SJCRH30 (cell line): Measurements from ENCODE around the gene EXOG. TPM values are rescaled to one million over a fixed set of nuclear protein-coding genes. Genes with fewer than 3 reads are reported as not detected.
A peak's percentile ranks its signal among the peaks of the same experiment; 100 is the strongest.

Experiments
- DNase-seq, 2 experiments: peaks; one replicate each; pipeline ENCODE4 v3.0.0-alpha.2; 2015 to 2020
- H3K27ac ChIP-seq: fragments of 250-450 bp; sonication (Bioruptor Pico); 2 replicates; pipeline ENCODE4 v1.5.1; 2020; ENCODE audit warnings: mild to moderate bottlenecking, moderate library complexity
- H3K27me3 ChIP-seq: fragments of 250-450 bp; sonication (Bioruptor Pico); 2 replicates; pipeline ENCODE4 v1.5.1; 2020; ENCODE audit warnings: mild to moderate bottlenecking, moderate library complexity
- H3K36me3 ChIP-seq: fragments of 250-450 bp; sonication (Bioruptor Pico); 2 replicates; pipeline ENCODE4 v1.5.1; 2020; ENCODE audit warnings: mild to moderate bottlenecking, moderate library complexity
- H3K4me1 ChIP-seq: fragments of 250-450 bp; sonication (Bioruptor Pico); 2 replicates; pipeline ENCODE4 v1.5.1; 2020; ENCODE audit warnings: mild to moderate bottlenecking, moderate library complexity
- H3K4me3 ChIP-seq: fragments of 250-450 bp; sonication (Bioruptor Pico); 2 replicates; pipeline ENCODE4 v1.5.1; 2020; ENCODE audit warnings: mild to moderate bottlenecking, moderate library complexity
- H3K9me3 ChIP-seq: fragments of 250-450 bp; sonication (Bioruptor Pico); replicated peaks from 2 replicates; pipeline ENCODE4 v1.5.1; 2020; ENCODE audit warnings: mild to moderate bottlenecking, moderate library complexity
- total RNA-seq: library from RNA; depleted of rRNA; stranded (reverse); fragments of >200 nt; shearing (Covaris generic); gene quantifications from 2 replicates; pipeline ENCODE4 v1.2.3, GENCODE V29; 2014

Gene EXOG
- total RNA-seq, 1 experiment from 2014 or later: 7.7 TPM

DNA sequence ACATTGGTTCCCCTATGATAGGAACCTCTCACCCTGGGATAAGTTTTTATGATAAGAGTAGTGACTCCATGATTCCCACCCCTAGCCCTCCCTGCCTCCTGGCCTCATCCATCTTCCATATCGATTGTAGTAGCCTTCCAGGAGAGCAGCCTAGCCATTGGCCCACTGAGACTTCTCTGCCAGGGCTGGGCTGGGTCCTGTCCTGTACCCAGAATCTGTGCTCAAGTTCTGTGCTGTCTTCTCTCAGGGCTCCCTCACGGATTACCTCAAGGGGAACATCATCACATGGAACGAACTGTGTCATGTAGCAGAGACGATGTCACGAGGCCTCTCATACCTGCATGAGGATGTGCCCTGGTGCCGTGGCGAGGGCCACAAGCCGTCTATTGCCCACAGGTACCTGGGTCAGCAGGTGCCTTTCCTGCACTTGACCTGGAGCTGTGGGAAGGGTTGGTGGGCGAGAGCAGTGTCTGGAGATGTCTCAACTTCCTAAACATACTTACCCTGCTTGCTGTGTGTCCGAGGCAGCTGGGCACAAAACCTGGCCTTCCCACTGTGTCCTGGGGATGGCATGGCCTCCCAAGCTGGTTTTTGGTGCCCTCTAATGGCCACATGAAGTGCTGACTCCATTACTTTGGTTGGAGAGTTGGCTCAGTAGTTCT, 16.6 kb upstream of the EXOG start:
- DNase-seq: peak; percentile 25 to 66
- H3K9me3 ChIP-seq: no peaks in the 10 kb centered on the region
- no peaks in the 10 kb centered on the region; the same call in 1 of the 2 replicates for H3K36me3 ChIP-seq
- no peak overlapping the region for H3K27ac ChIP-seq
- no peaks in the 10 kb centered on the region for H3K27me3 ChIP-seq
- no peaks in the 10 kb centered on the region for H3K4me1 ChIP-seq
- H3K4me3 ChIP-seq: no peak overlapping the region

DNA sequence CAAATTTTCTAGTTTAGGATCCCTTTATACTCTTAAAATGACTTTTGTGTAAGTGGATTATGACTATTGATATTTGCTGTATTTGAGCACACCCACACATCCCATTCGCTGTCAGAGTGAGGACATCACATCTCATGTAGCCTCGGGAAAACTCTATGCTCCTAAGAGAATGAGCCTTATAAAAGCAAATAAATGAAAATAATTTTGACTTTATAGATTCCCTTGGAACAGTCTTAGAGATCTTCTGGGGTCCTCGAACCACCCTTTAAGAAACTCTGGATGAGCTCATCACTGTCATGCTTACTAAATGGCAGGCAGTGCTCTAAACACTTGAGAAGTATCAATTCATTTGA, 16.1 kb upstream of the EXOG start:
- DNase-seq: no peak

DNA sequence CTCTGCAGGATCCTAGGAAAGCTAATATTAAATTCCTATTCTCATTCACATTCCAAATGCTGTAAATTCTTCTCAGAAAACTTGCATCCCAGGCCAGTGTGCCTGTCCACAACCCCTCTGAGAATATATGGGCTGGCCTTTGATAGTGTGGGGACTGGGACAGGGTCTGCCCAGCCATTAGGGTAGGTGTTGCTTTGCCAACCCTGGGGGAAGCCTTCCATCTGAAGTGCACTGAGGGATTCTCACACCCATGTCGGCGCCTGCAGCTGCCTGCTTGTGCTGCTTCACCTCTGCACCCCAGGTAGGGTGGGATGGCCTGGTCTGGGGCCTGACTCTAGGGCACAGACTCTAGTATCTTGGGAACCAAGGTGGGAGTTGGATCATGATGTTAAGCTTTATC, 15.2 kb upstream of the EXOG start:
- H3K36me3 ChIP-seq: no peaks in the 10 kb centered on the region; the same call in 1 of the 2 replicates
- no peak for DNase-seq
- no peaks in the 10 kb centered on the region for H3K4me1 ChIP-seq
- no peak overlapping the region for H3K4me3 ChIP-seq
- no peaks in the 10 kb centered on the region for H3K27me3 ChIP-seq
- H3K27ac ChIP-seq: no peak overlapping the region
- H3K9me3 ChIP-seq: no peaks in the 10 kb centered on the region

More for the DNA sequence above, 16.1 kb upstream of the EXOG start:
- no peaks in the 10 kb centered on the region for H3K4me1 ChIP-seq
- no peaks in the 10 kb centered on the region for H3K9me3 ChIP-seq
- H3K27ac ChIP-seq: no peak overlapping the region
- H3K4me3 ChIP-seq: no peak overlapping the region
- no peaks in the 10 kb centered on the region for H3K27me3 ChIP-seq
- no peaks in the 10 kb centered on the region; the same call in 1 of the 2 replicates for H3K36me3 ChIP-seq

DNA sequence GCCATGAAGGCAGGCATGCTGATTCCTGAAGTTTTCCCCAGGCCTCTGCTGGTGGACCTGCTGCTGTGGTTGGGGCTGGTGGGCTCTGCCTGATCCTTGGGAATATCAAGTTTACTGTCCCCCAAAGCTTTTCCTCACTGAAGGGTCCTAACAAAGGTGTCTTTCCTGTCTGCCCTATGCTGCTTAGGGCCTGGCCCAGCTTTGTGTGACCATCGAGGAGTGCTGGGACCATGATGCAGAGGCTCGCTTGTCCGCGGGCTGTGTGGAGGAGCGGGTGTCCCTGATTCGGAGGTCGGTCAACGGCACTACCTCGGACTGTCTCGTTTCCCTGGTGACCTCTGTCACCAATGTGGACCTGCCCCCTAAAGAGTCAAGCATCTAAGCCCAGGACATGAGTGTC, 13.2 kb upstream of the EXOG start:
- H3K4me1 ChIP-seq: no peaks in the 10 kb centered on the region
- H3K4me3 ChIP-seq: no peak overlapping the region
- no peaks in the 10 kb centered on the region; the same call in 1 of the 2 replicates for H3K36me3 ChIP-seq
- DNase-seq: no peak
- no peak overlapping the region for H3K27ac ChIP-seq
- no peaks in the 10 kb centered on the region for H3K9me3 ChIP-seq
- no peaks in the 10 kb centered on the region for H3K27me3 ChIP-seq

DNA sequence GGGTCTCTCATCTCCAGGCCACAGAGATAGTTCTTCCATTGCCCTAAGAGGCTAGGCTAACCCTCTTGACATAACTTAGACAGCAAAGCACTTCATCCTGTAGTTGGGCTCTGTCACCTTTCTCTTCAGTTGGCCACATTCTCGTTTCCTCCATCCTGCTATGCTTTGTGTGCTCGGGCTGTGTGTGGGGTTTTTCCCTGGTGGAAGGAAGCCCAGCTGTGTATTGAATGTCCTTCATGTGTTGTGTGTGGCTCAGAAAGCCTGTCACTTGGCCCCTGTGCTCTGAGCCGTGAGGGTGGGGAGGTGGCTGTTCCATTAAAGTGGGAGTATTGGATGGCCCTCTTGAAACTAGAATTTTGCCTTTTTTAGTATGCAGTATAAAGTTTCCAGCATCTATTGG, 8.8 kb upstream of the EXOG start:
- Histone ChIP-seq H3K36me3 (no peaks in the 10 kb centered on the region; the same call in 1 of the 2 replicates), H3K4me3 (no peak overlapping the region), H3K27me3 (no peaks in the 10 kb centered on the region), H3K27ac (no peak overlapping the region), H3K9me3 (no peaks in the 10 kb centered on the region), H3K4me1 (no peaks in the 10 kb centered on the region)
- no peak for DNase-seq

DNA sequence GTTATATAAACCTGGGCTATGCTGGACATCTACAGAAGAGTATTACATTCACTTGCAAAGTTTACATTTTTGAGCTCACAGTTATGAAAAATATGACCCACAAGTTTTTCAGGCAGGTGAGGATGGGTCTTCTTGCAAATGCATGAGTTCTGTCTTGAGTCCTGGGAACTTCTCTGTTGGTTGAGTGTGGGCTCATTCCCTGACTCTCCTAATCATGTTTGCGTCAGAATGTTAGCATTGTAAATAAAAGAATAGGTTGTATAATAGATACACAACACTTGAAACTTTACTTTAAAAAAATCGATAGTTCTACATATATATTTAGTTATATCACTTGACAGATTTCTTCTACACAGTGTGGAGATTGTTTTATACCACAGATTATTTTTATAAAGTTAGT, 7.2 kb upstream of the EXOG start:
- no peak for DNase-seq
- Histone ChIP-seq H3K27me3 (no peaks in the 10 kb centered on the region), H3K36me3 (no peaks in the 10 kb centered on the region), H3K9me3 (no peaks in the 10 kb centered on the region), H3K27ac (no peak overlapping the region), H3K4me1 (no peaks in the 10 kb centered on the region), H3K4me3 (no peak overlapping the region)

DNA sequence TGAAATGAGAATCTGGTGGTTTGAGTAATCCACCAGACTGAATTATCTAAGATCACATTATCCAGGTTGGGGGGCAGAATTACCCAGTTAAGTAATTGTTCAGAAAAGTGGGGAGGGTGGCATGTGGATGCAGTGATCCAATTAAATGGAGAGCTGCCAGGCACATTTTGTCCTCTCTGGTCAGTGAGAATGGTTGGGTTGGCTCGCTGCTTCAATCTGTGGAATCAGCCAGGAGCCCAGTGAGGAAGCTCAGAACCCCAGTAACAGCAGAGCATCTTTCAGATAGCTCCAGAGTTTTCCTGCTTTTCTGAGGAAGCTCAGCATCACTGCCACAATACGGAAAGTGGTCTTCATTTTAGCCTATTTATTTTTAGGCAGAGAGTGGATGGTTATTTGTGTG, 6.4 kb upstream of the EXOG start:
- H3K27me3 ChIP-seq: no peaks in the 10 kb centered on the region

DNA sequence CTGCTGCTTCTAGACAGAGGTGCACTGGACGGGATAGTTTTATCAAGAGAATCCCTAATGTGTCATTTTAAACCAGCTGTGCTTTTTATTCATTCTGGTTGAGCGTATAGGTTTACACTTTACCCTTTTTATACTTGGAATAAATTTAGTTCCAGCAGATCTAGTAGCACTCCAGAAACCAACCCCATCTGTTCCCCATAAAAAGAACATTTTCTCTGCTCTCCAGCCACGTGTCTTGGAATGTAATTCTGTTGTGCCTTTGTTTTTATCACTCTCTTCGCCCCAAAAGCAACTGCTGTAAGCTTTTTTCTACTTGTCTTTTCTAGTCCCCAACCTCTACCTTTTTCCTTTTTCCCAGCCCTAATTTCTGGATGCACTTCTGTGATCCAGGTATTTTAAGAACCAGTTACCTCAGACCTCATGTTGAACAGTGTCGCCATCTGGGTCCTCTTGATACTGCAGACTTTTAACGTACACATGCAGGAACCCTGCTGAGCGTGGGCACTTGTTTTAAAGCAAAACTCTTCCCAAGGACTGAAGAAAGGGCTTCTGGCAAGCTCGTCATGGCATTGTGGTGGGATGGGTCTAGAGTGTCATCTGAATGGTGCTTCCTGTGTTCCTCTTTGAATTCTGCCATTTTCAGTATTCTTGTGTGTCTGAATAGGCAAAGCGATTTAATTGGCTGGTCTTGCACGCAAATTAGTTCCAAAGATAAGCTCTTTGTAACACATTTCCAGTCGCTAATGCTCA, 5.7 kb upstream of the EXOG start:
- Histone ChIP-seq H3K4me1 (no peaks in the 10 kb centered on the region), H3K27me3 (no peaks in the 10 kb centered on the region), H3K27ac (no peak overlapping the region), H3K36me3 (no peaks in the 10 kb centered on the region), H3K4me3 (no peak overlapping the region), H3K9me3 (no peaks in the 10 kb centered on the region)
- DNase-seq: no peak

More for the DNA sequence above, 6.4 kb upstream of the EXOG start:
- Histone ChIP-seq H3K4me3 (no peak overlapping the region), H3K27ac (no peak overlapping the region), H3K4me1 (no peaks in the 10 kb centered on the region), H3K36me3 (no peaks in the 10 kb centered on the region), H3K9me3 (no peaks in the 10 kb centered on the region)
- no peak for DNase-seq

DNA sequence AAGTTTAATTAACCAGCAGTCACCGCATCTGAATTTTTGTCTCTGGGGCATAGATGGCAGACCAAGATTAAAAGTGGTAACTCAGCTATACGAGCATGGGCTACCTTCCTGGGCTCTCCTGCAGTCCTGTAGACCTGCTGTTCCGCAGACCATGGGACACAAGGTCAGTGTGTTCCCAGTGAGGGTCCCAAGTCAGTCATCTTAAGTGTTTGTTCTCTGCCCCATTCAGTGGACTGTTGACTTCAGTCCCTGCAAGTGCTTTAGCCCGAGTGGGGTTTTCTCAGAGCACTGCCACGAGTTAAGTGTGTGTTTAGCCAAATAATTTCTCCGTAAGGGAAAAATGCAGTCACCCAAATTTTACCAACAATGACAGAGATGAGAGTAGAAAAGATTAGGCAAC, 4.9 kb upstream of the EXOG start:
- H3K27ac ChIP-seq: no peak overlapping the region
- no peak for DNase-seq
- H3K4me3 ChIP-seq: no peak overlapping the region

DNA sequence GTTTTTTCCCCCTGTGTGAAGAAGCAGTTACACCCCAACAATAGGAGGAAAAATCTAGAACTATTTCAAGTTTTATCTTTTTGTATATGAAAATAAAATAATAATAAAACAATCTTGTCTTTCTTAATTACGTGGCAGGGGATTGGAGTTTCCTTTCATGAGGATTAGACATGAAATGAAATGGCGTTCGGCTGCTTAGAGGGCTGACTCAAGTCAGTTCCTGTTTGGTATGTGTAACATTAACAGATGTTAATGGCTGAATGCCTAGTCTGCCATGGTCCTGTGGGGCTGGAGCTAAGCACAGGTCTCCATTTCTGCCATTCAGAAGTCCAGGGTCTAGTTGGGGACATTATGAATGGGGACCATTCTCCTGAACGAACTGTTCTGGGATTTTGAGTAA, 3.1 kb upstream of the EXOG start:
- Histone ChIP-seq H3K9me3 (no peaks in the 10 kb centered on the region), H3K4me1 (no peaks in the 10 kb centered on the region), H3K36me3 (no peaks in the 10 kb centered on the region), H3K4me3 (no peak overlapping the region), H3K27ac (no peak overlapping the region), H3K27me3 (no peaks in the 10 kb centered on the region)
- DNase-seq: no peak

More for the DNA sequence above, 4.9 kb upstream of the EXOG start:
- no peaks in the 10 kb centered on the region for H3K27me3 ChIP-seq
- H3K9me3 ChIP-seq: no peaks in the 10 kb centered on the region
- H3K4me1 ChIP-seq: no peaks in the 10 kb centered on the region
- no peaks in the 10 kb centered on the region for H3K36me3 ChIP-seq

DNA sequence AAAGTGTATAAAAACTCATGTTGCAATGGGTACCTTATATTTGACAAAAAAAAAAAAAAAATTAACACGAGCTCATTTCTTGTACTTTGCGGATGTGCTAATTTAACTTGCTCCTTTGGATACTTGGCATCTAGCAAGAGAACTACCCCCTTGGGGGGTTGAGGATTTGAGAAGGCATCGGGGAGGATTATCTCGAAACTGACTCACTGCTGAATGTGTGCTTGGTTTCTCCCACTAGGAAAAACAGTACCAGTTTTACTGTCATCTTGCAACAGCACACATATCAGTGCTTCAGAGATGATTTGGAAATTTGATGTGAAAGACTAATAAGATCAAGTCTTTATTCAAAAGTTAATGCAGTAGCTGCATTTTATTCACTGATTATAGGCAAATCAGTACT, 891 bp downstream of the EXOG start:
- H3K36me3 ChIP-seq: no peaks in the 10 kb centered on the region
- H3K27me3 ChIP-seq: no peaks in the 10 kb centered on the region
- no peaks in the 10 kb centered on the region for H3K4me1 ChIP-seq
- H3K4me3 ChIP-seq: peak overlapping the region; percentile 69
- H3K27ac ChIP-seq: no peak overlapping the region; the same call in 1 of the 2 replicates
- H3K9me3 ChIP-seq: no peaks in the 10 kb centered on the region
- DNase-seq: peak in 1 of 2 experiments; percentile 43

DNA sequence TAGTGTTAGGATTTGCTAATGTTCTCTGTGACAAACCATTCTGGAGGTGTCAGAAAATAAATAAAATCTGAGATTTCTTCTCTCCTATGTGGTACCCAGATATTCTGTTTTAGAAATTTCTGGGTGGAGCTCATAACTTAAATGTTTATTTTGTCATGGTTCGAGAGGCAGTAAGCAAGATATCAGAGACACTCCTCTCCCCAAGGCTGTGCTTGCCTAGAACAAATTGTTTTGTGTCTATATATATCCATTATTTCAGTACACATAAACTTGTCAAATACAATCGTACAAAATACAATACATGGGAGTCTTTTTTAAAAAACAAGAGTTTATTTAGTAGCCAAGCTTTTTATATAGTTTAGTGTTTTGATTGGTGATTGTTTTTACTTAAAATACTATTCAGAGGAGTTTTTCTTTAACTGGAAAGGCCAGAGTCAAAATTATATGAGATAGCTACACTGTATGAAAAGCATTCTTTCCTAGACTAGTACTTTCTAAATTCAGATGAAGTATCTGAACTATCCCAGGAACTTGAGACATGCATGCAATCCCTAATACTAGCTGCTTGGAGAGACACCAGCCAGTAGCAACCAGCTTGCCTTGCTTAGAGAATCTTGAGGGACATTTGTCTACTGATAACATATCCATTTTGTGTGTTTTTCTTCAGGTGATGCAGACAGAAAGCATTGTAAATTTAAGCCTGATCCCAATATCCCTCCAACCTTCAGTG, 4.7 kb downstream of the EXOG start:
- Histone ChIP-seq H3K27ac (no peak overlapping the region), H3K4me1 (no peaks in the 10 kb centered on the region), H3K4me3 (no peak overlapping the region), H3K36me3 (no peaks in the 10 kb centered on the region), H3K27me3 (no peaks in the 10 kb centered on the region), H3K9me3 (no peaks in the 10 kb centered on the region)
- no peak for DNase-seq

DNA sequence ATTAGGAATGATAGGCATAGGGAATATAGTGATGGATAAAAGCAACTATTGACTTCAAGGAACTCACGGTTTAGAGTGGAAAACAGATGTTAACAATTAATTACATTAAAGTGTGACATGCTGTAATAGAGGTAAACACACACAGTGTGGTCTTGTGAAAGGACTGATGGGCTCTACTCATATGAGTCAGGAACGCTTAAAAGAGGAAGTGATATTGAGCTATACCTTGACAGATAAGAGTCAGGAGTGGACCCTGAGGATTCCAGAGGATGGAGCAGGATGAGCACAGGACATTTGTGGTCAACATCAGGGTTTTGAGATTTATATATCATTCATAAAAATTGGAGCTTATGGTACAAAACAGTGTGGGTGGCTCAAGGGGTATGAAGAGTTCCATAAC, 11.0 kb downstream of the EXOG start:
- H3K4me1 ChIP-seq: no peaks in the 10 kb centered on the region
- H3K27ac ChIP-seq: no peak overlapping the region
- DNase-seq: peak in 1 of 2 experiments; percentile 17
- no peaks in the 10 kb centered on the region for H3K9me3 ChIP-seq
- H3K36me3 ChIP-seq: no peaks in the 10 kb centered on the region; the same call in 1 of the 2 replicates
- H3K27me3 ChIP-seq: no peaks in the 10 kb centered on the region
- no peak overlapping the region for H3K4me3 ChIP-seq

DNA sequence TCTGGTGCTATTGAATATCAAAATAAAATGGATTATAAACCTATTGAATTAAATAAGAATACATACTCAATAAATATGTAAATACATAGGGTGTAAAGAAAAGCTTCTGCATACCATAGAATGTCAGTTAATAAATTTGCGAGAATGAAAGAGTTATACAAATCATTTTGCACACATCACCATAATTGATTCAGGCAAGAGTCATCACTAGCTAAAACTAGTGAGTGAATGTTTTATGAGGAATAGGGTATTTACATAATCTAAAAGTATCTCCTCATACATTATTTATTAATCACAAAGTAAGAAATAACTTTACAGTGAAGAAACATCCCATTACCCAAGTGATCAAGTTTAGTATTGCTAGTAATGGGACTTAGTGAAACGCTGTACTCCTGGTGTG, 13.6 kb downstream of the EXOG start:
- Histone ChIP-seq H3K36me3 (no peaks in the 10 kb centered on the region; the same call in 1 of the 2 replicates), H3K27me3 (no peaks in the 10 kb centered on the region), H3K4me1 (no peaks in the 10 kb centered on the region), H3K4me3 (no peak overlapping the region), H3K9me3 (no peaks in the 10 kb centered on the region), H3K27ac (no peak overlapping the region)
- no peak for DNase-seq

DNA sequence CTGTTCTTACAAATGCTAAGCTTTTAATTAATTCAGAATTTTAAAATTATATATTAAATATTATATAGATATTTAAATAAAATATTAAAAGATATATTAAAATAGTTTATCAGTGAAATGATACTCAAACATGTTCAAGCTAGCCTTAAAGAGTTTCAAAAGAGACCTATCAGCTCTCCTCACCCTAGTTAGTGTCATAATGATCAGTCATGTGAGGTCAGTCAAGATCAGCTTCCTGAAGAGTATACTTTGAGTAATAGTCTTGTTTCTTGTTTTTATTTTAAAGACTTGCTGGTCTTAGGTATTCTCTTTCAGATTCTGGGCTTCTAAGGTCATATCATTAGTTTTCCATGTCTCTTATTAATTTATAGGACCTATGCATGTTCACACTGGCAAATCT, 14.5 kb downstream of the EXOG start:
- no peaks in the 10 kb centered on the region for H3K27me3 ChIP-seq
- no peak overlapping the region for H3K4me3 ChIP-seq
- DNase-seq: no peak
- H3K36me3 ChIP-seq: no peaks in the 10 kb centered on the region; the same call in 1 of the 2 replicates
- no peaks in the 10 kb centered on the region for H3K9me3 ChIP-seq
- H3K27ac ChIP-seq: no peak overlapping the region
- H3K4me1 ChIP-seq: no peaks in the 10 kb centered on the region
